ENCODE results near the gene CAMSAP1. TPM values are rescaled to one million over a fixed set of nuclear protein-coding genes. Genes with fewer than 3 reads are reported as not detected.

Gene CAMSAP1
- total RNA-seq, 1 donor from 2014 or later = 34.8 TPM

DNA sequence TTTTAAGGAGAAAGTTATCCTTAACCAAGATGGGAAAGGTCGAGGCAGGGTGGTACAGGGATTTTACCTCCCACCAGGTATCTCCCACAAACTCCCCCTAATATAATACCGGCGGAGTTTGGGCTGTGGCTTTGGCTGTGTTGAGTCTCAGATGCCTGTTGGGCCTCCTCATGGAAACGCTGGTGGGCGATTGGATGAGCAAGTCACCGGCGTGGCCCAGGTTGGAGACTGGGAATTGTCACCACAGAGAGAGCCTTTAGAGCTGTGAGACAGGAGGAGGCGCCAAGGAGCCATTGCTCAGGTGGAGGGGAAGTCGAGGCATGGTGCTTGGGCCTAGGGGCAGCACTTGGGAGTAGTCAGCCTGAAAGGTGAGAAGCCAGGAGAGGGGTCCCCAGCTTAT, 3.4 kb upstream of the CAMSAP1 start:
- Histone ChIP-seq H3K4me3 (ENCODE audit: insufficient read depth, low read depth, low read length) (no peak overlapping the region), H3K4me2 (ENCODE audit: low read length) (no peak overlapping the region), H2AFZ (ENCODE audit: low read depth, low read length) (no peak overlapping the region), H3K9me3 (ENCODE audit: insufficient read depth, low read depth, low read length) (peaks cover 14% of the 10 kb centered on the region), H3K4me1 (ENCODE audit: insufficient read depth, low read length) (peaks cover 14% of the 10 kb centered on the region), H3K9ac (ENCODE audit: low read length) (no peak overlapping the region), H3K27me3 (ENCODE audit: insufficient read depth, low read length) (no peaks in the 10 kb centered on the region), H3K36me3 (ENCODE audit: insufficient read depth, low read length) (peaks cover 17% of the 10 kb centered on the region), H4K20me1 (ENCODE audit: insufficient read depth, low read length) (peaks cover 38% of the 10 kb centered on the region), H3K27ac (ENCODE audit: low read depth, low read length) (no peak overlapping the region), H3K79me2 (ENCODE audit: insufficient read depth, low read length) (peaks cover 41% of the 10 kb centered on the region)
- Mint-ChIP-seq H3K27ac (ENCODE audit: unreplicated experiment) (no peak overlapping the region), H3K9me3 (ENCODE audit: unreplicated experiment) (peaks cover 39% of the 10 kb centered on the region), H3K4me1 (ENCODE audit: low read depth, unreplicated experiment) (peaks cover 14% of the 10 kb centered on the region), H3K4me3 (ENCODE audit: unreplicated experiment) (peak overlapping the region; percentile 34), H3K27me3 (ENCODE audit: low read depth, unreplicated experiment) (no peaks in the 10 kb centered on the region), H3K36me3 (ENCODE audit: low read depth, unreplicated experiment) (peaks cover 54% of the 10 kb centered on the region)
- DNase-seq (ENCODE audit: low read depth) (no peak), FAIRE-seq (no peak)
- TF ChIP-seq CTCF (IDR thresholded peaks at IDR 0.05; ENCODE audit: insufficient read depth, low read depth, low read length) = no peak
- no peak for TF ChIP-seq EZH2 (IDR thresholded peaks at IDR 0.05; ENCODE audit: insufficient read depth, low read length)

GRCh38 chr9:135910216-135910615, 2.9 kb upstream of the CAMSAP1 start:
- Histone ChIP-seq H3K27ac (ENCODE audit: low read depth, low read length) (no peak overlapping the region), H3K36me3 (ENCODE audit: insufficient read depth, low read length) (peaks cover 11% of the 10 kb centered on the region), H3K9ac (ENCODE audit: low read length) (no peak overlapping the region), H3K79me2 (ENCODE audit: insufficient read depth, low read length) (peaks cover 46% of the 10 kb centered on the region), H3K27me3 (ENCODE audit: insufficient read depth, low read length) (no peaks in the 10 kb centered on the region), H3K9me3 (ENCODE audit: insufficient read depth, low read depth, low read length) (peaks cover 9% of the 10 kb centered on the region), H3K4me2 (ENCODE audit: low read length) (no peak overlapping the region), H2AFZ (ENCODE audit: low read depth, low read length) (no peak overlapping the region), H3K4me3 (ENCODE audit: insufficient read depth, low read depth, low read length) (no peak overlapping the region), H4K20me1 (ENCODE audit: insufficient read depth, low read length) (peaks cover 44% of the 10 kb centered on the region), H3K4me1 (ENCODE audit: insufficient read depth, low read length) (peaks cover 19% of the 10 kb centered on the region)
- DNase-seq (ENCODE audit: low read depth) (no peak), FAIRE-seq (no peak)
- no peak for TF ChIP-seq EZH2 (IDR thresholded peaks at IDR 0.05; ENCODE audit: insufficient read depth, low read length)
- TF ChIP-seq CTCF (IDR thresholded peaks at IDR 0.05; ENCODE audit: insufficient read depth, low read depth, low read length) = no peak
- peaks cover 49% of the 10 kb centered on the region for H3K36me3 Mint-ChIP-seq (ENCODE audit: low read depth, unreplicated experiment)
- H3K27ac Mint-ChIP-seq (ENCODE audit: unreplicated experiment) = no peak overlapping the region
- no peaks in the 10 kb centered on the region for H3K27me3 Mint-ChIP-seq (ENCODE audit: low read depth, unreplicated experiment)
- H3K4me1 Mint-ChIP-seq (ENCODE audit: low read depth, unreplicated experiment) = peaks cover 14% of the 10 kb centered on the region
- H3K9me3 Mint-ChIP-seq (ENCODE audit: unreplicated experiment) = peaks cover 33% of the 10 kb centered on the region
- H3K4me3 Mint-ChIP-seq (ENCODE audit: unreplicated experiment) = peak overlapping the region; percentile 8

DNA sequence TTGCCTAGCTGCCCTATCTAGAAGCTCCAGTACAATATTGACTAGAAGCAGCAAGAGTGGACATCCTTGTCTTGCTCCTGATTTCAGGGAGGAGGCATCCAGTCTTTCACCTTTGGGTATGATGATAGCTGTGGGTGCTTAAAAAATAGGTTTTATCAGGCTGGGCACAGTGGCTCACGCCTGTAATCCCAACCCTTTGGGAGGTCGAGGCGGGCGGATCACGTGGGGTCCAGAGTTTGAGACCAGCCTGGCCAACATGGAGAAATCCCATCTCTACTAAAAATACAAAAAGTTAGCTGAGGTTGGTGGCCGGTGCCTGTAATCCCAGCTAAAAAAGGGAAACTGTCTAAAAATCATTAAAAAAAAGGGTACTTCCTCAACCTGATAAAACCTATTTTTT, 2.0 kb upstream of the CAMSAP1 start:
- peaks cover 6% of the 10 kb centered on the region for H3K36me3 ChIP-seq (ENCODE audit: insufficient read depth, low read length)
- Mint-ChIP-seq H3K27ac (ENCODE audit: unreplicated experiment) (no peak overlapping the region), H3K36me3 (ENCODE audit: low read depth, unreplicated experiment) (peaks cover 41% of the 10 kb centered on the region), H3K4me3 (ENCODE audit: unreplicated experiment) (peak overlapping the region; percentile 86), H3K27me3 (ENCODE audit: low read depth, unreplicated experiment) (no peaks in the 10 kb centered on the region), H3K4me1 (ENCODE audit: low read depth, unreplicated experiment) (peaks cover 14% of the 10 kb centered on the region), H3K9me3 (ENCODE audit: unreplicated experiment) (peaks cover 25% of the 10 kb centered on the region)
- H3K4me1 ChIP-seq (ENCODE audit: insufficient read depth, low read length) = peaks cover 27% of the 10 kb centered on the region
- no peak overlapping the region for H3K4me3 ChIP-seq (ENCODE audit: insufficient read depth, low read depth, low read length)
- H4K20me1 ChIP-seq (ENCODE audit: insufficient read depth, low read length) = peaks cover 49% of the 10 kb centered on the region
- H3K9ac ChIP-seq (ENCODE audit: low read length) = no peak overlapping the region
- FAIRE-seq (no peak), DNase-seq (ENCODE audit: low read depth) (no peak)
- H3K27me3 ChIP-seq (ENCODE audit: insufficient read depth, low read length) = no peaks in the 10 kb centered on the region
- peaks cover 2% of the 10 kb centered on the region for H3K9me3 ChIP-seq (ENCODE audit: insufficient read depth, low read depth, low read length)
- H3K27ac ChIP-seq (ENCODE audit: low read depth, low read length) = no peak overlapping the region
- TF ChIP-seq CTCF (IDR thresholded peaks at IDR 0.05; ENCODE audit: insufficient read depth, low read depth, low read length) (no peak), EZH2 (IDR thresholded peaks at IDR 0.05; ENCODE audit: insufficient read depth, low read length) (no peak)
- peaks cover 54% of the 10 kb centered on the region for H3K79me2 ChIP-seq (ENCODE audit: insufficient read depth, low read length)
- H2AFZ ChIP-seq (ENCODE audit: low read depth, low read length) = no peak overlapping the region
- H3K4me2 ChIP-seq (ENCODE audit: low read length) = peak overlapping the region; percentile 91
